ENCODE measurements around the gene MVB12B. TPM values are rescaled to one million over a fixed set of nuclear protein-coding genes. Genes with fewer than 3 reads are reported as not detected.

The MVB12B gene
- total RNA-seq, 1 experiment from 2014 or later, result 5.8 TPM

DNA sequence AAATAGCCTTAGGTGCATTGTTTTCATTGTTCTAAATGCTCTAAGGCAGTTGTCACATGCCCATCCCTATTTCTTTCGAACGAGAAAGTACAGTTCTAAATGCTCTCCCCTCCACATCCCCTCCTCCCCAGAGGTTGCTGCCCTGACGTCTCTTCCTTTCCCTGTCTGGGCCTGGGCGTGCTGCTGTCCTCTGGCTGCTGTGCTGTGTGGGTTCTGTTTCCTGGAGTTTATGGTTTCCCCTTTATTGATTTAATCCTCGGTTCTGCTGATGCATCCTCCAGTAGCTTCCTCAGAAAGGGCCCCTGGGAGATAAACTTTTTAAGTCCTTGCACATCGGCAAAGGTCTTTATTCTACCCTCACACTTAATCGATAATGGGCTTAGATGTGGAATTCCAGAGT is 48.8 kb downstream of the MVB12B start:
- Histone ChIP-seq H2BK20ac (ENCODE audit: low read depth, low read length, poor library complexity, severe bottlenecking) (no peak overlapping the region), H3K79me2 (ENCODE audit: insufficient read depth, low read length) (no peaks in the 10 kb centered on the region), H3K9ac (ENCODE audit: extremely low read depth, insufficient read length, low read length) (no peak overlapping the region), H3K23ac (ENCODE audit: insufficient read length, low read depth, low read length) (no peak overlapping the region), H3K27ac (ENCODE audit: insufficient read length, low read depth, low read length) (no peak overlapping the region), H3K27me3 (ENCODE audit: insufficient read depth, low read length) (no peaks in the 10 kb centered on the region), H3K23me2 (ENCODE audit: insufficient read length, low read depth, low read length, poor library complexity, severe bottlenecking) (no peaks in the 10 kb centered on the region), H4K8ac (replicated peaks; ENCODE audit: insufficient read length, low read depth, low read length) (no peak overlapping the region), H3K18ac (ENCODE audit: insufficient read length, low read depth, low read length) (peak overlapping the region; percentile 46), H2BK12ac (ENCODE audit: insufficient read length, low read depth, low read length) (no peak overlapping the region), H2AK5ac (ENCODE audit: insufficient read length, low read length) (no peak overlapping the region), H2AFZ (ENCODE audit: low read length) (no peak overlapping the region), H4K91ac (ENCODE audit: insufficient read length, low read depth, low read length) (no peak overlapping the region), H4K20me1 (ENCODE audit: control insufficient read depth, insufficient read depth, insufficient read length) (no peaks in the 10 kb centered on the region), H3K14ac (ENCODE audit: insufficient read depth, low read length) (no peak overlapping the region), H3K9me3 (ENCODE audit: control insufficient read depth, low read depth, low read length) (no peaks in the 10 kb centered on the region), H3K4me1 (ENCODE audit: insufficient read depth, low read length) (peaks cover 8% of the 10 kb centered on the region; the same call in 1 of the 2 replicates), H4K5ac (ENCODE audit: insufficient read length, low read depth, low read length) (no peak overlapping the region), H3K4me2 (ENCODE audit: insufficient read depth, insufficient read length, low read length) (no peak overlapping the region), H2BK120ac (ENCODE audit: low read depth, low read length, poor library complexity, severe bottlenecking) (peak overlapping the region; percentile 14), H3T11ph (ENCODE audit: low read length) (no peak overlapping the region), H3K4ac (ENCODE audit: low read depth, low read length) (no peak overlapping the region), H3K79me1 (ENCODE audit: insufficient read depth, low read depth, low read length, poor library complexity, severe bottlenecking) (no peaks in the 10 kb centered on the region), H3K56ac (ENCODE audit: insufficient read length, low read depth, low read length) (no peak overlapping the region), H2BK5ac (ENCODE audit: insufficient read length, low read length) (no peak overlapping the region), H2BK15ac (ENCODE audit: low read depth, low read length) (no peak overlapping the region)
- Mint-ChIP-seq H3K27me3 (ENCODE audit: low read depth) (no peaks in the 10 kb centered on the region), H3K4me1 (peaks cover 51 to 63% of the 10 kb centered on the region in 2 experiments), H3K36me3 (ENCODE audit: insufficient read depth in 1 of 3, low read depth in 3 of 3) (no peaks in the 10 kb centered on the region), H3K27ac (peak overlapping the region in 1 of 3 experiments; percentile 83; a peak in 3 of 7 replicates), H3K4me3 (no peak overlapping the region), H3K9me3 (no peaks in the 10 kb centered on the region)
- no peak for TF ChIP-seq CTCF (conservative IDR thresholded peaks at IDR 0.05)
- no CpG with 5 or more reads among the region's 7 CpGs for WGBS (ENCODE audit: extremely low coverage, insufficient read length, low lambda C conversion rate)
- DNase-seq, result no peak
